ENCODE results near the gene TBC1D17.

TBC1D17 gene

DNA sequence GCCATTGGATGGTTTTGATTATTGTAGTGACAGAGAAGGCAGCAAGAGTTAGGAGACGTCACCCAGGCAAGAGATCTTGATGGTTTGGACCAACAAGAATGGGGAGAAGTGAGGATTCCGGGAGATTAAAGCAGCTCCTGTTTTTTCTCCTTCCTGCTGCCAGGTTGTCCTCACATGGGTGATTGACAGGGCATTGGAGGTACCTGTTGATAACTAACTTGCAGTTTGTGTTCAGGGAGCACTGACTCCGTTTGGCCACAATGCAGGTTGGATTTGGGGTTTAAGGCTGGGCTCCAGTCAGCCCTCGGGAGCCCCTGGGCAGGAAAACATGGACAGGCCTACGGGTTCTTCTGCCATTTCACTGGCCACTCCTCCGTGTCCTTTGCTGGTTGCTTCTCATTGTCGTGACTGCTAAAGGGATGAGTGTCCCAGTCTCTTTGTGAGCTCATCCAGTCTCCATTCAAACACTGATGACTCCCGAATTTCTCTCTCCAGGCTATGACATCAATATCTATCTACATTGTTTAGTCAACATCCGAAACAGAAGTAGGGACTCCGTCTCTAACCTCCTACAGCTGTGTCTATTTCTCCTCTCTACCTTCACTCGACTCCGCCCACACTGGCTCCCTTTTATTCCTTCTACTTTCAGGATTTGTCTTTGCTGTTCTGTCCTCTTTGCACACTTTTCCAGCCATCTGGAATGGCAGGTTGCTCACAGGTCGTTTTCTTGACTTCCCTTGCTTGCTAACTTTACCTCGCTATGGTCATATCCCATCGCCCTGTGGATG lies 27.9 kb upstream of the TBC1D17 start:
- DNase-seq, result no peak

DNA sequence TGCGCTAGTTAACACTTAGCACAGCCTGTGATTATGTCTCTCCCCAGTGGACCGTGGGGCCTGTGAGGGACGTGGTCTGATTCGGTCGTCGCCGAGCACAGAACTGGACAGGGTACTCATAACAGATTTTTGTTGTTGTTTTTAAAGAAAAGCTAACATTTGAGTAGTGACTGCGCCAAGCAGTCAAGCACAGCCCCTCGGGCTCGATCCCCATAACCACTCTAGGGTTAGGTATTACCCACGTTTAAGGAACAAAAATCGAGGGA lies 27.3 kb upstream of the TBC1D17 start:
- no peak for DNase-seq

DNA sequence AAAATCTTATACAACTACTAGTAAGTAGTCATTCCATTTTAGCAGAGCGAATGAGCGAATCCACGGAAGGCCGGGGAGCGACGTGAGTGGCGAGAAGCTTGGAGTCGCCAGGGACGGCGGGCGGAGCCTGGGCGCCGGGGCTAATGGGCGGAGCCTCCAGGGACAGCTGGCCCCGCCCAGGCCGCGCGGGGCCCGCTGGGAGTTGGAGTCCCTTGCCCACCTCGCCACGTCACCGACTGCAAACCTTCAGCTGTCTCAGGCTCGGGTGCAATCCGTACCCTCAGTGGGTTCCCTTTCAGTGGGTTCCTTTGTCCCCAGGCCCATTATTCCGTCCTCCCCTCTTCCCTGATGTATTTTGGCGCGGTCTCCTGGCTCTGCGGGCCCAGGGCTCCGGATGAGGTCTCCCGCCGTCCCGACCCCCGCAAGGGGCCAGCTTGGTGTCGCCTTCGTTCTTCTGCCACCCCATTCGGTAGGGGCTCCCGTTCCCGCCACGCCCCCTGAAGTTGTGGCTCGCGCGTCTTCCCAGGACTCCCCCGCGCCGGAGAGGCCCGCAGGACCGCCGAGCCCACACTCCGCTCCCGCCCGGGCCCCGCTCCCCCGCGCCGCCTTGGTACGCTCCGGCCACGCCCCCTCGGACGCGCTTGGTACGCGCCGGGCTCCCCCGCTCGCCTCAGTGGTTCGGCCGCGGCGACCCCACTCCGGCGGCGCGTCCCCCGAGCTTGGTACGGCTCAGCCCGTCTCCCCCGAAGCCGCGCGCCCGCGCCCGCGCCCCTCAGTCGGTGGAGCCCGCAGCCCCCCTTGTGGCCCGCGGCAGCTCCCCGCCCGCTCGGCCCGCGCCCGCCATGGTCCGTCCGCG lies 26.8 kb upstream of the TBC1D17 start, which contains the start of gene PTOV1:
Gene PTOV1 (plus strand): TSS at position 673 of the 856 bp plus-strand sequence.
- DNase-seq, result peak; percentile 90

DNA sequence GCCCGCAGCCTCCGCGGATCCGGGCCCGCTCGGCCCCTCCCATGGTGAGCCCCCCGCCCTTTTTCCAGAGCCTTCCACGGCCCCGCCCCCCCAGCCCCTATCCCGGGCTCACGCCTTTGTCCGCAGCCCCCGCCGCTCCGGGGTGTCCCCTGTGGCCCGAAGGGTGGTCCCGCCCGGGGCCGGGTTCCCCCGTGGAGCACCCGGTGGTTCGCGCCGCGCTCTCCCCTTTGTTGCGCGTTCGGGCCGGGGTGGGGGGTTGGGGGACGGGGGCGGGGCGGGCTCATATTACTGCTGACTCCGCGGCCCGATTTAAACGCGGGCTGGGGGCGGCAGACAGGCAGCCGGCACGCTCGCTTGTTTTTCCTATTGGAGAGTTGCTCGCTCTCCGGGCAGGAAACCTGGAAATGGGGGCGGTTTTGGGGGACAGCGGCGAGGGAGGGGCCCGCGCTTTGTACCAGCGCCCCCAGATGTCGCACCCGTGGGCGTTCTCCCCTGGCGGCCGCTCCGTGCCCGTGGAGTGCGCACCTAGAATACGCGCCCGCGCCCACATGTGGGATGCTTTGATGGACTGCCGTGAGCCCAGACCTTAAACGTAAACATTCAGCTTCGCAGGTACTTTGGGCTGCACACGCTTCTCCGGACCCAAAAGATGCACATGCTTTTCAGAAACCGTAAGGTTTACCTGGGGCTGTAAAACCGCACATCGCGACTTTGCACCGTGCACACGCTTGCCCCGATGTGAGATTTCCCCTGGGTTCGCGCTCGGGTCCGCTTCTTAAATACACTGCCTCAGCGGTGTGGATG lies 25.8 kb upstream of the TBC1D17 start:
- DNase-seq, result peak; percentile 34

DNA sequence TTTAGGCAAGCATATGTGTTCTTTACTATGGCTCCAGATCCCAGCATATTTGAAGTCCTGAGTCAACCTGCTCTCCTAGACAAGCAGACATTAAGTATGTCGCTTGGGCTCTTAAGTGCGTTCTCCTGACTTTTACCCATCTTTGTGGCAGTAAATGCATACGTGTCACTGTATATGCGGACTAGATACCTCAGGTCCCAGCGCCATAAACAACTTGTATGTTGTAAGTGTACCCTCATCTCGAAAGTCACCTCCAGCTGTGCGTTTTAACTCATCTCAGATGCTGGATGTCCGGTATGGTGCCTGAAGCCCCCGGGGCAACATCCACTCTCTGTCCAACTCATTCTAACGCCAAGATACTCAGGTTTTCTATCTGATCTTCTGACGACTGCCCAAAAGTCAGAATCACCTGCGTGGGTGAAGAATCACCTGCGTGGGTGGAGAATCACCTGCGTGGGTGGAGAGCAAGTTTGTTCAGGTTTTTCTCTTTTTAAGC lies 24.8 kb upstream of the TBC1D17 start:
- no peak for DNase-seq

DNA sequence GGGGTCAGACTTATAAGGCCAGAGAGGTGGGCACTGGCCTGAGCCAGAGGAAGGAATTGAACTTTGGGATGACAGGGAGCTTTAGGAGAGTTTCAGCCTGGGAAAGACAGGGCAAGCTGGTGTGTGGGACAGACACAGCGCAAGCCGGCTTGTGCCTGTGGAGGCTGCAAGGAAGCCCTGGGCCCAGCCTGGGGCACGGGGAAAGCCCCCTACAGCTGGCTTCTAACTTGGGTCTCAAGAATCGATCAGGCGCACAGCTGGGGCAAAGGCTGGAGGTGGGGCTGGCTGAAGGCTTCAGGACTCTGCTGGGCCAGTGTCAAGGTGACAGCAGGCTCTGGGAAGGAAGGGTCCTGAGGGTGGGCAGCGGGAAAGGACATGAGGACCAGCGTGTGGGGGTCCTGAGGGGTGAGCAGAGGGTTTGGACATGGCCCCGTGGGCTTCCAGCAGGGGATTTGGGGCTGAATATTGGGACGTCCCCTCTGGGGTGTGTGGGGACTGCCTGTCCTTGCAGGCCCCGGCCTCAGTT lies 23.6 kb upstream of the TBC1D17 start:
- no peak for DNase-seq

DNA sequence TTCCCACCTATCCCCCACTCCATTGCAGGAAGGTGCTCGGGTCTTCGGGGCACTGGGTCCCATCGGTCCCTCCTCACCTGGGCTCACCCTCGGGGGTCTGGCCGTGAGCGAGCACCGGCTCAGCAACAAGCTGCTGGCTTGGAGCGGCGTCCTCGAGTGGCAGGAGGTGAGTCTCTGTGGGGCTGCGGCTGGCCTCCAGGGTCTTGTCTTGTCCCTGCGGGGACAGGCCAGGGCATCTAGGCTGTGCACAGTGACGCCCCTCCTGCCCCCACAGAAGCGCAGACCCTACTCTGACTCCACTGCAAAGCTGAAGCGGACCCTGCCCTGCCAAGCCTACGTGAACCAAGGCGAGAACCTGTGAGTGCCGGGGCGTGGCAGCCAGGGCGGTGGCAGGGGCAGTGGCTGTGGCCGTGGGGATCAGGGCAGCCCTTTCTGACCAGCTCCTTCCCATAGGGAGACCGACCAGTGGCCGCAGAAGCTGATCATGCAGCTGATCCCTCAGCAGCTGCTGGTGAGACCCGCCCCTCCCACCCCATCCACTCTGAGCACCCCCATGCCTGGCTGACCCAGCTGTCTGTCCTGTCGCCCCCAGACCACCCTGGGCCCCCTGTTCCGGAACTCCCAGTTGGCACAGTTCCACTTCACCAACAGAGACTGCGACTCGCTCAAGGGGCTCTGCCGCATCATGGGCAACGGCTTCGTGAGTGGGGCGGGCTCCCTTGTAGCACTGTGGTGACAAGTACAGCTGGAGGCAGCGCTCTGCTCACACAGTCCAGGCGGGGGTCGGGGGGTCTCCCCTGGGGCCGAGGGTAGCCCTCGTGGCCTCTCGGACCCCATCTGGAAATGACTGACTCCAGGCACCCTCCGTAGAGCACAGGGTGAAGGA lies 22.9 kb upstream of the TBC1D17 start:
- no peak for DNase-seq

DNA sequence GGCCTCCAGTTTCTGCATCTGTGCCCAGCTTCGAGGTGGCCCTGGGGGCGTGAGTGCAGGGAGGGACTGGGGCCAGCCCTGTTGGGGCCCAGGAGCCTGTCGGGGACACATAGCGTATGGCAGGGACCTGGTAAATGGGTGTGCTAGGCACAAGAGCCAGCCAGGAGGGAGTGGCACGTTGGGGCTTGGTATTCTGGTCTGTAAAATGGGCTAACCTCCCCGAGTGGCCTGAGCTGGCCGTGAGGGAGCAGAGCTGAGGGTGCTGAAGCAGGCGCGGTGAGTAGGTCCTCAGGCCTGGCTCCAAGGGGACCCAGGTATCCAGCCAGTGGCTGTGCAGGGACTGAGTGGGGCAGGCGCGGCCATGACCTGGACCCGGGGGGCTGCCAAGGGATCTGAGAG lies 22.2 kb upstream of the TBC1D17 start:
- no peak for DNase-seq

DNA sequence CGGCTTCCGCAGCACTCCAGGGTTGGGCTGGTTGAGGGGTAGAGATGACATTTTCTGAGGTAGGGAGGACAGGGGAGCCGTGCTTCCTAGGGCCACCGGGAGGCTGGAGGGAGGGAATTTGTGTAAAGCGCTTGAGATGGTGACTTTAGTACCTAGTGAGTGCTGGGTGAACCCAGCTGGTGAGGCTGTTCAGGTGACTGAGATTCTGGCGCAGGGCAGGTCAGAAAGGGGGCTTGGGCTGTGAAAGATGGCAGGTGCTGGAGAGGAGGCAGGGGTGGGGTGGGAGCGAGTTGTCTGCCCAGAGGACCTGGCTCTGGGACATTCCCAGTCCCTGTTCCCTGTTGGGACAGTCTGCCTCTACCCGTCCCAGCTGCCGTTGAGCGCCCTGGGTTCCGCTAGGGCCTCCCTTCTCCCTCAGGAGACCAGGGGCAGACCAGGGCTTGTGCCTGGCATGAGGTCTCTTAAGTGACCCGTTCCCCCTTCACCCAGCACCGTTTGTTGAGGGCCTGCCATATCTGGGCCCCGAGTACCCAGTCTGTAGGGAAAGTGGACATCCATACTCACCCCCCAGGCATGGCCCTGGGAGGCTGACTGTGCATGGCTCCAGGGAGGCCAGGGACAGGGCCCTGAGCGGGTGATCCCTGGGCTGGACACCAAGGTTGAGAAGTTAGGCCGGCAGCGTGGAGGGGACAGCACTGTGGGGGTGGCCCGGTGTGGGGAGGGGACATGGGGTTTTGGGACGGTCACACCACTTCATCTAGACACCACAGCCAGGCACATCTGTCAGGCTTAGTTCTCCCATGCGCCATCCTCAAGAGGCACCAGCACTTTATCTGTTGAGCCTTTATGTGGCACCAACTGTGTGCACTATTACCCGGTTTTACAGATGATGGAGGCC lies 21.6 kb upstream of the TBC1D17 start:
- no peak for DNase-seq

DNA sequence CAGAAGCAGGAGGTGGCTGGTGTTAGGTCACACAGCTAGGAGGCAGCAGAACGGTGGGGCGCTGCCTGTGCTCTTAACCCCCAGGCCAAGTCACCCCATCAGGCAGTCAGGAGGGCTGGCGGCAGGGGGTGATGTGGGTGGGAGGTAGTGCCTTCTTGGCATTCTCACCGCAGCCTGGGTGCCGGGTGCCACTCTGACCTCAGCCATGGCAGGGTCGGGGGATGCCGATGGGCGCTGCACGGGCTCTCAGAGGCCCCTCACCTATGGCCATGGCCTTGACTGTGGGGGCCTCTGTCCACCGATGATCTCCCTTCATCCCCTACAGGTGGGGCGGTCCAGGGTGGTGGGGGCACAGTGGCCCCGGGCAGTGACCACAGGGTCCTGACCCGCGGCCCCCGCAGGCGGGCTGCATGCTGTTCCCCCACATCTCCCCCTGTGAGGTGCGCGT lies 20.9 kb upstream of the TBC1D17 start:
- DNase-seq, result no peak

DNA sequence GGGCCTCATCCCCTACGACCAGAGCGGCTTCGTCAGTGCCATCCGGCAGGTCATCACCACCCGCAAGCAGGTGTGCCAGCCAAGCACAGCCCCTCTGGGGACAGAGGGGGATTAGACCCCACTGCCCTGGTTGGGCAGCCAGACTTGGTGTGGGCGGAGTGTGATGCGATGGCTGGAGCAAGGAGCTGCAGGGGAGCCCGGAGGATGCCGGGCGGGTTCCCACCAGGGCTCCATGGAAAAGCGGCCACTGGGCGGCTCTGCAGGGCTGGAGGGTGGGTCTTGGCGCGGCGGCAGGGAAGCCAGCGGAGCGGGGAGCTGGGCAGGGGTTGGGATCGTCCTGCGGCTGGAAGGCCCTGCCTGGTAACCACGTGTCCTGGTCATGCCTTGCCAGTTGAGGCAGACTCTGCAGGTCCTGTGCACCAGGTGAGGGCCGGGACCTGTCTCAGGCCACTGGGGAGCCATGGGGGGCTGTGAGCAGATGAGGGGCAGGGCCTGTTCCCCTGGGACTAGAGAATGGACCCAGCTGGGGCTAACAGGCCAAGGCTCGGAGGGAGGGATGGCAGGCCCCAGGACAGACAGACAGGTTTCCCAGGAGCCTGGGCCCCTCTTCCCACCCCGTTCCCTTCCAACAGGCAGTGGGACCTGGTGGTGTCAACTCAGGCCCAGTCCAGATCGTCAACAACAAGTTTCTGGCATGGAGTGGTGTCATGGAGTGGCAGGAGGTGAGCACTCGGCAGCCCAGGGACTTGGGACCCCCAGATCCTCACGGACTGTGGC lies 20.3 kb upstream of the TBC1D17 start:
- DNase-seq, result no peak

DNA sequence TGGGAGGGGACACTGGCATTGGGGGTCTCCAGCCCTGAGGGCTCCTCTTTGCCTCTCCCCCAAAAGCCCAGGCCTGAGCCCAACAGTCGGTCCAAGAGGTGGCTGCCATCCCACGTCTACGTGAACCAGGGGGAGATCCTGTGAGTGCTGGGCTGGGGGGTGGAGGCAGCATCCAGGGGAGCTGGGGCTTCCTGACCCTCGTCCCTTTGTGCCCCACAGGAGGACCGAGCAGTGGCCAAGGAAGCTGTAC lies 19.7 kb upstream of the TBC1D17 start:
- DNase-seq, result no peak

DNA sequence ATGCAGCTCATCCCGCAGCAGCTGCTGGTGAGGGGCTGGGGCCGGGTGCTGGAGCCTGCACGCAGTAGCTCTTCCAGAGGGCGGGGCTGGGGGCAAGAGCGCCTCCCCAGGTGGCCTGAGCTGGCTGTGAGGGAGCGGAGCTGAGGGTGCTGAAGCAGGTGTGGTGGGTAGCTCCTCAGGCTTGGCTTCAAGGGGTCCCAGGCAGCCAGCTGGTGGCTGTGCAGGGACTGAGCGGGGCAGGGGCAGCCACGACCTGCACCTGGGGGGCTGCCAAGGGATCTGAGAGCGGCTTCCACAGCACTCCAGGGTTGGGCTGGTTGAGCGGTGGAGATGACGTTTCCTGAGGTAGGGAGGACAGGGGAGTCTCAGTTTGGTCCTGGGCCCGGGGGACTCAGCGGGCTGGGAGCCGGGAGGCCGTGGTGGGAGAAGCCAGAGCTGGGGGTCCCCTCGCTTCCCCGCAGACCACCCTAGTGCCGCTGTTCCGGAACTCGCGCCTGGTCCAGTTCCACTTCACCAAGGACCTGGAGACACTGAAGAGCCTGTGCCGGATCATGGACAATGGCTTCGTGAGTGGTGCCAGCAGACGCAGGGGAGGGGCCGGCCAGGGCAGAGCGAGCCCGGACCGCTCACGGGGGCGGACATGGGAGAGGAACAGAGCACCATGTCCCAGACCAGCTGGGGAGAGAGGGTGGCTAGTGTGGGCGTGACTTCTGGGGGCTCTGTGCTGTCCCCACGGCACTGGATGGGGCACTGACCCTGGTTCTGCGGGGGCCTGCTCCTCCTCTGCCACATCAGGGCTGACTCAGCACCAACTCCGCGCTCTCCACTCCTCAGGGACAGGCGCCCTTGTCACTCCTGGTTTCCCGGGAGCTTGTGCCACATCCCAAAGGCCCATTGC lies 19.2 kb upstream of the TBC1D17 start:
- no peak for DNase-seq

DNA sequence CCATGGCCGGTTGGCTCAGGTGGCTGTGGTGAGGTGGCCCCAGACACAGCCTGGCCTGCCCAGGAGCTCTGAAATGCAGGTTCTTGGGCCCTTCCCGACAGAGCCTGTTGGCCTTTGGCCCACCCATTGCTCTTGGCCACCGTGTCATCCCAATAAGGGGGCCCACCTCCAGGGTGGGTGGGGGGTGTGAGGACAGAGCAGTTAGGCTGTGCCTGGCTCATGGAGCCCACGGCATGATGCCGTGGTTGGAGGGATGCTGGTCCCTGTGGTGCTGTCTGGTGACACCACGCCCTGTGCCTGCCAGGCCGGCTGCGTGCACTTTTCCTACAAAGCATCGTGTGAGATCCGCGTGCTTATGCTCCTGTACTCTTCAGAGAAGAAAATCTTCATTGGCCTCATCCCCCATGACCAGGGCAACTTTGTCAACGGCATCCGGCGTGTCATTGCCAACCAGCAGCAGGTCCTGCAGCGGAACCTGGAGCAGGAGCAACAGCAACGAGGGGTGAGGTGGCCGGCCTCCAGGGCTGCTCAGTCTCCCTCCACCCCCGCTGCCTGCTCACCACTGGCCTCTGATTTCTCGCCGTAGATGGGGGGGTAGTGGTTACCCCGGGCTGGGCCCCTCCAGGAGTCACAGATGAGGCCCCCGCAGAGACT lies 17.7 kb upstream of the TBC1D17 start:
- DNase-seq, result no peak

DNA sequence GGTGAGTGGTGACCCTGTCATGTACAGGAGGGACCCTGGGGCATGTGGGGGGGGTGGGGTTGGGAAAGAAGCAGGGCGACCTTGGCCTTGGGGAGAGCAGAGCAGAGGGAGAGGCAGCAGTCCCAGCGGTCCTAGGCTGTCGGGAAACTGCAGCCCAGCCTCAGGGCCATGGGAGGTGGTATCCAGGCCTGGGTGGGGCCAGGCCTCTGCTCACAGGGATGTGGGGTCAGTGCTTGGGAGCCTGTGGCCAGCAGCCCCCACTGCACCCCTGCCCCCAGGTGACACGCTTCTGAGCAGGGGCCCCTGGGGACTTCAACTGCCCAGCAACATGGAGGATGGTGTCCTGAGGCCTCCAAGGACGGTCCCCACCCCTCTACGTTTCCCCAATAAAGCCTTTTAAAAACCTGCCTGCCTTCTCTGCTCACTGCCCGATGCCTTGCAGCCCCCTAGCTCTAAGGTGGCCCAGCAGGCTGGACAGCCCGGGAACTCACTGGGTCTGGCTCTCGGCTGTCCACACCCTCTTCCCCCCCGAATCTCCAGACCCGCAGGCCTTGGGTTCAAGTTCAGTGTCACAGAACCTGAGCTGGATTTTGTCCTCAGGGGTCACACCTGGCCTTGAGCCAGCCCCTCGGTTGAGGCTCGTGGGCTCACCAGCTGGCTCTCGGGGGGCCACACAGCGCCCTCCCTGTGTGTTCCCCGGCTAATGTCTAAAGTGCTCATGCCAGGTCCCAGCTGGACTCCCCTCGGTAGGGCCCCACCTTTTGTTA lies 17.0 kb upstream of the TBC1D17 start:
- no peak for DNase-seq

DNA sequence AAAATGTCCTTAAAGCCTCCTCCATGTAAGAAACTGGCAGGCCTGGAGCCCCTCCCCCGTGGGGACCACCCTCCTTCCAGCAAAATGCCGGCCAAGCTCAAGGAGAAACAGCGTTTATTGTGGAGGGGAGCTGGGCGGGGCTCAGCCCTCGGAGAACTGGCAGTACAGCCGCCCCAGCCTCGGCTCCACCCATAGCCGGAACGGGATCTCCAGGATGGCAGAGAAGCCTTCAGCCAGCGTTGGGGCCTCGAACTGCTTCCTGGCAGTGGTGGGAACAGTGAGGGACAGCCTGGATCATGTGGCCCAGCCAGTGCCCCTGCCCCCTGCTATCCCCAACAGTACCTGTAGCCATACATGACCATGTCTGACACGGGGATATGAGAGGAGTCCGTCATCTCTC lies 16.4 kb upstream of the TBC1D17 start:
- no peak for DNase-seq

DNA sequence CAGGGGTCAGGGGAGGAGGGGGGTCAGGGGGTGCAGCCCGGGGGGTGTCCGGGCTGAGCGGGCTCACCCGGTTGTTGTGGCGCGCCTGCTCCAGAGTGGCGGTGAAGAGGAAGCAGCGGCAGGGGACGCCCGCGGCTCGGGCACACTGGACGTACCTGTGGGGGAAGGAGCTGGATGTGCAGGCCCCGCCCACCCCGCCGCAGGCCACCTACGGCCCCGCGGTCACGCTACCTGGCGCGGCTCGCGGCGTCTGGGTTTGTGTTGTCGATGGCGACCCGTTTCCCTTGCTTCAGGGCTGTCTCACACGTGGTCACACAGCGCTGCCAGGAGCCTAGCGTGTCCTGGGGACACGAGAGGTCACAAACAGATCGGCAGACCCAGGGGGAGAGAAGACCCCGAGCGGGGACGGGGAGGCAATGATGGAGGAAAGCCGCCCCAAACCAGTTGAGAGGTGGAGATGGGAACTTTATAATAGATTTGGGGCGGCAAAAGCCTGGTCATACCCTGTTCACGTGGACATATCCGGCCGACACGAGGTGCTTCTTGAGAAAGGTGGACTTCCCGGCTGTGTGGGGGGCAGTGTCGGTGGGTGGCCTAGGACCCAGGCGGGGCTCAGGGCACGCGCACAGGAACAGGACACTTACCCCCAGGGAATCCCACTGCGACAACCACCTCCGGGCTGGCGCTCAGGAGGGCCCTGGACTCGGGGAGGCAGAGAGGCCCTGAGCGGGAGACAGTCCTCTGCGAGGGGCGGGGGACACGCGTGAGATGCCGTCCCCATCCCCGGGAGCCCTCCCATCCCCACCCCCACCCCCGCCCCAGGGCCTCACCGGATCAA lies 15.7 kb upstream of the TBC1D17 start:
- no peak for DNase-seq

All from CD4-positive, alpha-beta T cell treated with Interleukin-15 for 1 hour (primary cell).